K562 (cell line): ENCODE results near the gene RCC1. TPM values are rescaled to one million over a fixed set of nuclear protein-coding genes. Genes with fewer than 3 reads are reported as not detected.

ENCODE experiments used
- DNMT1 ChIP-seq: fragments of 450-650 bp; IDR thresholded peaks from 2 replicates; pipeline ENCODE4 v1.6.1; 2016; ENCODE audit warnings: antibody characterized with exemption, mild to moderate bottlenecking
- FIP1L1 ChIP-seq: fragments of 200-400 bp; formaldehyde crosslinking; IDR thresholded peaks from 2 replicates; pipeline ENCODE4 v1.6.1; 2018; ENCODE audit warnings: mild to moderate bottlenecking, low read depth, low read length; ENCODE audit not compliant: poor library complexity, severe bottlenecking
- FOXA1 ChIP-seq: fragments of 450-650 bp; IDR thresholded peaks from 2 replicates; pipeline ENCODE4 v1.6.1; 2016; ENCODE audit warnings: mild to moderate bottlenecking, borderline replicate concordance
- HNRNPUL1 ChIP-seq: fragments of 200-400 bp; formaldehyde crosslinking; IDR thresholded peaks from 2 replicates; pipeline ENCODE4 v1.6.1; 2017; ENCODE audit warnings: low read length
- KDM5B ChIP-seq: fragments of 200-600 bp; sonication (generic); IDR thresholded peaks from 2 replicates; pipeline ENCODE4 v1.6.1; 2012; ENCODE audit warnings: low read depth, mild to moderate bottlenecking, moderate library complexity, low read length, control low read depth, inconsistent platforms; ENCODE audit not compliant: insufficient replicate concordance
- MCM7 ChIP-seq, 2 experiments: fragments of 450-650 bp; IDR thresholded peaks; 2 replicates each; pipeline ENCODE4 v1.6.1; 2016 to 2018
- MIER1 ChIP-seq: fragments of 450-650 bp; IDR thresholded peaks from 2 replicates; pipeline ENCODE4 v1.6.1; 2016; ENCODE audit warnings: antibody characterized with exemption, mild to moderate bottlenecking, low read depth
- NEUROD1 ChIP-seq: fragments of 150-350 bp; IDR thresholded peaks from 2 replicates; pipeline ENCODE4 v1.6.1; 2014; ENCODE audit warnings: borderline replicate concordance, low read length, low read depth; ENCODE audit not compliant: partially characterized antibody
- RFX5 ChIP-seq: IDR thresholded peaks from 2 replicates; pipeline ENCODE4 v1.6.1; 2011; ENCODE audit warnings: low read depth, mild to moderate bottlenecking, improper control_type of control experiment, low read length
- ZNF174 ChIP-seq: fragments of 250-450 bp; sonication (Bioruptor Pico); IDR thresholded peaks from 2 replicates; pipeline ENCODE4 v1.4.0; 2020; ENCODE audit warnings: mild to moderate bottlenecking
- ZNF23 ChIP-seq: fragments of 250-450 bp; sonication (Bioruptor Pico); IDR thresholded peaks from 2 replicates; pipeline ENCODE4 v1.4.0; 2020; ENCODE audit warnings: mild to moderate bottlenecking
- polyA plus RNA-seq, 8 experiments: library from polyadenylated mRNA; depleted of rRNA in 4 of 8; stranded (reverse) in 5 of 8; unstranded in 3 of 8; fragments of >200 nt; fragmentation: Nextera tagmentation in 2 of 8; fragmentation: Illumina TruSeq in 1 of 8; extraction: Ambion mirVana in 2 of 8; extraction: Trizol in 1 of 8; gene quantifications; 2 replicates each; pipeline versions ENCODE4 v1.2.1 to v1.2.3, GENCODE V29; 2011 to 2014; ENCODE audit warnings: inconsistent platforms in 1 of 8, missing spikeins in 1 of 8
- total RNA-seq, 7 experiments: library from RNA; depleted of rRNA in 6 of 7; stranded (reverse); fragments of >200 nt in 6 of 7; fragmentation: Illumina TruSeq in 2 of 7; extraction: Trizol in 2 of 7; gene quantifications; 2 replicates each; pipeline versions ENCODE4 v1.2.1 to v1.2.3, GENCODE V29; 2011 to 2021; ENCODE audit warnings: low replicate concordance in 1 of 7
- TF ChIP-seq, protein P1 (sequence below): fragments of 200-600 bp; sonication (generic); IDR thresholded peaks from one replicate; pipeline ENCODE4 v1.6.1; 2012; ENCODE audit warnings: mild to moderate bottlenecking, low read depth, low read length, inconsistent platforms
- TF ChIP-seq, protein P2 (sequence below): fragments of 200-400 bp; formaldehyde crosslinking; IDR thresholded peaks from 2 replicates; pipeline ENCODE4 v1.6.1; 2017; ENCODE audit warnings: mild to moderate bottlenecking, low read depth, low read length, moderate library complexity
- TF ChIP-seq, protein P3 (sequence below): fragments of 450-650 bp; IDR thresholded peaks from 2 replicates; pipeline ENCODE4 v1.6.1; 2017; ENCODE audit warnings: mild to moderate bottlenecking, moderate library complexity

RCC1 gene
- total and polyA plus RNA-seq, 9 of the 15 experiments (the other 6 are each of a cell fraction or from before 2014, with no cell fraction given): 16.4 to 202 (median 107) TPM

DNA sequence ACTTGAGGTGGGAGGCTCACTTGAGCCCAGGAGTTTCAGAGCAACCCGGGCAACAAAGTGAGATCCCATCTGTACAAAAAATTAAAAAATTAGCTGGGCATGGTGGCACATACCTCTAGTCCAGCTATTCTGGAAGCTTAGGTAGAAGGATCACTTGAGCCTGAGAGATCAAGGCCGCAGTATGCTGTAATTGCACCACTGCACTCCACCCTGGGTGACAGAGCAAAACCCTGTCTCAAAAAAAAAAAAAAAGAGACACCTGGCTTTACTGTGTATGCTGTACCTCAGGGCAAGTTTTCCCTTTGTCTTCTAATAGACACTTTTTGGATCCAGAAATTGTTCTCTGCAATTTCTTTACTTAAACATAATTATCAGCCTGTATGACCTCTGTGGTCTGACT lies 23.1 kb upstream of the RCC1 start (continued):
- TF ChIP-seq, protein P1, sequence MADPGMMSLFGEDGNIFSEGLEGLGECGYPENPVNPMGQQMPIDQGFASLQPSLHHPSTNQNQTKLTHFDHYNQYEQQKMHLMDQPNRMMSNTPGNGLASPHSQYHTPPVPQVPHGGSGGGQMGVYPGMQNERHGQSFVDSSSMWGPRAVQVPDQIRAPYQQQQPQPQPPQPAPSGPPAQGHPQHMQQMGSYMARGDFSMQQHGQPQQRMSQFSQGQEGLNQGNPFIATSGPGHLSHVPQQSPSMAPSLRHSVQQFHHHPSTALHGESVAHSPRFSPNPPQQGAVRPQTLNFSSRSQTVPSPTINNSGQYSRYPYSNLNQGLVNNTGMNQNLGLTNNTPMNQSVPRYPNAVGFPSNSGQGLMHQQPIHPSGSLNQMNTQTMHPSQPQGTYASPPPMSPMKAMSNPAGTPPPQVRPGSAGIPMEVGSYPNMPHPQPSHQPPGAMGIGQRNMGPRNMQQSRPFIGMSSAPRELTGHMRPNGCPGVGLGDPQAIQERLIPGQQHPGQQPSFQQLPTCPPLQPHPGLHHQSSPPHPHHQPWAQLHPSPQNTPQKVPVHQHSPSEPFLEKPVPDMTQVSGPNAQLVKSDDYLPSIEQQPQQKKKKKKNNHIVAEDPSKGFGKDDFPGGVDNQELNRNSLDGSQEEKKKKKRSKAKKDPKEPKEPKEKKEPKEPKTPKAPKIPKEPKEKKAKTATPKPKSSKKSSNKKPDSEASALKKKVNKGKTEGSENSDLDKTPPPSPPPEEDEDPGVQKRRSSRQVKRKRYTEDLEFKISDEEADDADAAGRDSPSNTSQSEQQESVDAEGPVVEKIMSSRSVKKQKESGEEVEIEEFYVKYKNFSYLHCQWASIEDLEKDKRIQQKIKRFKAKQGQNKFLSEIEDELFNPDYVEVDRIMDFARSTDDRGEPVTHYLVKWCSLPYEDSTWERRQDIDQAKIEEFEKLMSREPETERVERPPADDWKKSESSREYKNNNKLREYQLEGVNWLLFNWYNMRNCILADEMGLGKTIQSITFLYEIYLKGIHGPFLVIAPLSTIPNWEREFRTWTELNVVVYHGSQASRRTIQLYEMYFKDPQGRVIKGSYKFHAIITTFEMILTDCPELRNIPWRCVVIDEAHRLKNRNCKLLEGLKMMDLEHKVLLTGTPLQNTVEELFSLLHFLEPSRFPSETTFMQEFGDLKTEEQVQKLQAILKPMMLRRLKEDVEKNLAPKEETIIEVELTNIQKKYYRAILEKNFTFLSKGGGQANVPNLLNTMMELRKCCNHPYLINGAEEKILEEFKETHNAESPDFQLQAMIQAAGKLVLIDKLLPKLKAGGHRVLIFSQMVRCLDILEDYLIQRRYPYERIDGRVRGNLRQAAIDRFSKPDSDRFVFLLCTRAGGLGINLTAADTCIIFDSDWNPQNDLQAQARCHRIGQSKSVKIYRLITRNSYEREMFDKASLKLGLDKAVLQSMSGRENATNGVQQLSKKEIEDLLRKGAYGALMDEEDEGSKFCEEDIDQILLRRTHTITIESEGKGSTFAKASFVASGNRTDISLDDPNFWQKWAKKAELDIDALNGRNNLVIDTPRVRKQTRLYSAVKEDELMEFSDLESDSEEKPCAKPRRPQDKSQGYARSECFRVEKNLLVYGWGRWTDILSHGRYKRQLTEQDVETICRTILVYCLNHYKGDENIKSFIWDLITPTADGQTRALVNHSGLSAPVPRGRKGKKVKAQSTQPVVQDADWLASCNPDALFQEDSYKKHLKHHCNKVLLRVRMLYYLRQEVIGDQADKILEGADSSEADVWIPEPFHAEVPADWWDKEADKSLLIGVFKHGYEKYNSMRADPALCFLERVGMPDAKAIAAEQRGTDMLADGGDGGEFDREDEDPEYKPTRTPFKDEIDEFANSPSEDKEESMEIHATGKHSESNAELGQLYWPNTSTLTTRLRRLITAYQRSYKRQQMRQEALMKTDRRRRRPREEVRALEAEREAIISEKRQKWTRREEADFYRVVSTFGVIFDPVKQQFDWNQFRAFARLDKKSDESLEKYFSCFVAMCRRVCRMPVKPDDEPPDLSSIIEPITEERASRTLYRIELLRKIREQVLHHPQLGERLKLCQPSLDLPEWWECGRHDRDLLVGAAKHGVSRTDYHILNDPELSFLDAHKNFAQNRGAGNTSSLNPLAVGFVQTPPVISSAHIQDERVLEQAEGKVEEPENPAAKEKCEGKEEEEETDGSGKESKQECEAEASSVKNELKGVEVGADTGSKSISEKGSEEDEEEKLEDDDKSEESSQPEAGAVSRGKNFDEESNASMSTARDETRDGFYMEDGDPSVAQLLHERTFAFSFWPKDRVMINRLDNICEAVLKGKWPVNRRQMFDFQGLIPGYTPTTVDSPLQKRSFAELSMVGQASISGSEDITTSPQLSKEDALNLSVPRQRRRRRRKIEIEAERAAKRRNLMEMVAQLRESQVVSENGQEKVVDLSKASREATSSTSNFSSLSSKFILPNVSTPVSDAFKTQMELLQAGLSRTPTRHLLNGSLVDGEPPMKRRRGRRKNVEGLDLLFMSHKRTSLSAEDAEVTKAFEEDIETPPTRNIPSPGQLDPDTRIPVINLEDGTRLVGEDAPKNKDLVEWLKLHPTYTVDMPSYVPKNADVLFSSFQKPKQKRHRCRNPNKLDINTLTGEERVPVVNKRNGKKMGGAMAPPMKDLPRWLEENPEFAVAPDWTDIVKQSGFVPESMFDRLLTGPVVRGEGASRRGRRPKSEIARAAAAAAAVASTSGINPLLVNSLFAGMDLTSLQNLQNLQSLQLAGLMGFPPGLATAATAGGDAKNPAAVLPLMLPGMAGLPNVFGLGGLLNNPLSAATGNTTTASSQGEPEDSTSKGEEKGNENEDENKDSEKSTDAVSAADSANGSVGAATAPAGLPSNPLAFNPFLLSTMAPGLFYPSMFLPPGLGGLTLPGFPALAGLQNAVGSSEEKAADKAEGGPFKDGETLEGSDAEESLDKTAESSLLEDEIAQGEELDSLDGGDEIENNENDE: no peak
- TF ChIP-seq RFX5: no peak
- no peak for TF ChIP-seq FIP1L1
- no peak for TF ChIP-seq MCM7 (IDR thresholded peaks at IDR 0.05)
- TF ChIP-seq, protein P2, sequence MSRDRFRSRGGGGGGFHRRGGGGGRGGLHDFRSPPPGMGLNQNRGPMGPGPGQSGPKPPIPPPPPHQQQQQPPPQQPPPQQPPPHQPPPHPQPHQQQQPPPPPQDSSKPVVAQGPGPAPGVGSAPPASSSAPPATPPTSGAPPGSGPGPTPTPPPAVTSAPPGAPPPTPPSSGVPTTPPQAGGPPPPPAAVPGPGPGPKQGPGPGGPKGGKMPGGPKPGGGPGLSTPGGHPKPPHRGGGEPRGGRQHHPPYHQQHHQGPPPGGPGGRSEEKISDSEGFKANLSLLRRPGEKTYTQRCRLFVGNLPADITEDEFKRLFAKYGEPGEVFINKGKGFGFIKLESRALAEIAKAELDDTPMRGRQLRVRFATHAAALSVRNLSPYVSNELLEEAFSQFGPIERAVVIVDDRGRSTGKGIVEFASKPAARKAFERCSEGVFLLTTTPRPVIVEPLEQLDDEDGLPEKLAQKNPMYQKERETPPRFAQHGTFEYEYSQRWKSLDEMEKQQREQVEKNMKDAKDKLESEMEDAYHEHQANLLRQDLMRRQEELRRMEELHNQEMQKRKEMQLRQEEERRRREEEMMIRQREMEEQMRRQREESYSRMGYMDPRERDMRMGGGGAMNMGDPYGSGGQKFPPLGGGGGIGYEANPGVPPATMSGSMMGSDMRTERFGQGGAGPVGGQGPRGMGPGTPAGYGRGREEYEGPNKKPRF: no peak
- no peak for TF ChIP-seq NEUROD1
- no peak for TF ChIP-seq ZNF174 (CRISPR knock-in tag)
- no peak for TF ChIP-seq MIER1
- TF ChIP-seq HNRNPUL1: no peak
- TF ChIP-seq, protein P3, sequence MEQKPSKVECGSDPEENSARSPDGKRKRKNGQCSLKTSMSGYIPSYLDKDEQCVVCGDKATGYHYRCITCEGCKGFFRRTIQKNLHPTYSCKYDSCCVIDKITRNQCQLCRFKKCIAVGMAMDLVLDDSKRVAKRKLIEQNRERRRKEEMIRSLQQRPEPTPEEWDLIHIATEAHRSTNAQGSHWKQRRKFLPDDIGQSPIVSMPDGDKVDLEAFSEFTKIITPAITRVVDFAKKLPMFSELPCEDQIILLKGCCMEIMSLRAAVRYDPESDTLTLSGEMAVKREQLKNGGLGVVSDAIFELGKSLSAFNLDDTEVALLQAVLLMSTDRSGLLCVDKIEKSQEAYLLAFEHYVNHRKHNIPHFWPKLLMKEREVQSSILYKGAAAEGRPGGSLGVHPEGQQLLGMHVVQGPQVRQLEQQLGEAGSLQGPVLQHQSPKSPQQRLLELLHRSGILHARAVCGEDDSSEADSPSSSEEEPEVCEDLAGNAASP: no peak
- no peak for TF ChIP-seq ZNF23
- no peak for TF ChIP-seq DNMT1
- TF ChIP-seq FOXA1: no peak
- TF ChIP-seq KDM5B: no peak
